ENCODE results near the gene SDCCAG8. TPM values are rescaled to one million over a fixed set of nuclear protein-coding genes. Genes with fewer than 3 reads are reported as not detected.
A peak's percentile ranks its signal among the peaks of the same experiment; 100 is the strongest.

SDCCAG8 gene
- total and polyA plus RNA-seq, 2 donors: 35.6 to 44.2 TPM

- H3K27ac ChIP-seq (ENCODE audit: low read depth in 1 of 2, low read length in 1 of 2): no peak overlapping the region
- DNase-seq (ENCODE audit: low read depth in 6 of 9, low spot score in 9 of 9): no peak
- H3K27me3 ChIP-seq (ENCODE audit: control insufficient read depth in 2 of 2, insufficient read depth in 1 of 2, low read length in 1 of 2): no peaks in the 10 kb centered on the region
- H3K4me3 ChIP-seq (ENCODE audit: low read length in 2 of 2): no peak overlapping the region
- H3K4me1 ChIP-seq (ENCODE audit: control insufficient read depth in 2 of 2, insufficient read depth in 2 of 2, low read length in 2 of 2): peaks cover 7 to 17% of the 10 kb centered on the region in 2 donors
- peaks cover 6 to 10% of the 10 kb centered on the region in 2 donors for H3K36me3 ChIP-seq (ENCODE audit: control insufficient read depth in 2 of 2, insufficient read depth in 2 of 2, low read length in 1 of 2)
- peaks cover 0 to 3% of the 10 kb centered on the region in 2 donors for H3K9me3 ChIP-seq (ENCODE audit: control insufficient read depth in 2 of 2, insufficient read depth in 1 of 2, low read length in 1 of 2)
- WGBS: 89% methylated on average over 7 of the region's 7 CpGs
Observed at GRCh38 chr1:243513726-243514491, 258.1 kb downstream of the SDCCAG8 start.

DNA sequence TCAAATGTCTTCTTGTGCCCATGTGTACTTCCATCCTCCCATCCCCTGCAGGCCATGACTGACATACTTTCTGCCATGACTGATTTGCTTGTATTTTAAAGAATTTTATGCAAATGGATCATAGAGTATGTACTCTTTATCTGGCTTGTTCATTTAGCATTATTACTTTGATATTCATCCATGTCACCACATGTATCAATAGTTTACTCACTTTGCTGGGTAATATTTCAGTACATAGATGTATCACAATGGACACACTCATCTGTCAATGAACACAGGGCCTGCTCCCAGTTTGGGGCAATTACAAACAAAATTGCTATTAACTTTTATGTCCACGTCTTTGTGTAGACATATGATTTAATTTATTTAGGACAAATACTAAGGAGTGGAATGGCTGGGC, 259.1 kb downstream of the SDCCAG8 start:
- WGBS: 96% methylated on average over 1 of the region's 1 CpG
- H3K4me1 ChIP-seq (ENCODE audit: control insufficient read depth in 2 of 2, insufficient read depth in 2 of 2, low read length in 2 of 2): peaks cover 2 to 8% of the 10 kb centered on the region in 2 donors

DNA sequence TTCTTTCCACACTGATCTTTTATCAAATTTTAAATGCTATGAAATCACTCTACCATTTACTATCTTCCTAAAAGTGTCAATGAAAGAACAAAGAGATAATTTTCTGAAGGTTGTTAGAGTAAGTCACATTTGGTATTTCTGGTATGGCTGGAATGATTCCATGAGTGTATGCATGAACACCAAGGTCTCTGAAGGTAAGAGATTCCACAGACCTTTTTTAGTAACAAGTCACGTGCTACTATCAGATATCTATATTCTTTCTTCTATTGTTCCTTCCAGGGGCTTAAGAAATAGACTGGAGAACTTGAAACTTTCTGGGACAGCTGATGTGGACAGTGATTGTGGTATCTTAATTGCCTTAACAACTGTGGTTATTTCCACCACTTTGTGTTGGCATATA, 265.0 kb downstream of the SDCCAG8 start:
- H3K4me3 ChIP-seq (ENCODE audit: low read length in 2 of 2): no peak overlapping the region
- WGBS: 90% methylated on average over 1 of the region's 1 CpG
- H3K36me3 ChIP-seq (ENCODE audit: control insufficient read depth in 2 of 2, insufficient read depth in 2 of 2, low read length in 1 of 2): no peaks in the 10 kb centered on the region
- H3K27ac ChIP-seq (ENCODE audit: low read depth in 1 of 2, low read length in 1 of 2): no peak overlapping the region
- peaks cover 2 to 11% of the 10 kb centered on the region in 2 donors for H3K4me1 ChIP-seq (ENCODE audit: control insufficient read depth in 2 of 2, insufficient read depth in 2 of 2, low read length in 2 of 2)
- H3K9me3 ChIP-seq (ENCODE audit: control insufficient read depth in 2 of 2, insufficient read depth in 1 of 2, low read length in 1 of 2): peaks cover 0 to 3% of the 10 kb centered on the region in 2 donors
- DNase-seq (ENCODE audit: low read depth in 6 of 9, low spot score in 9 of 9): no peak
- H3K27me3 ChIP-seq (ENCODE audit: control insufficient read depth in 2 of 2, insufficient read depth in 1 of 2, low read length in 1 of 2): no peaks in the 10 kb centered on the region

More for the DNA sequence above, 259.1 kb downstream of the SDCCAG8 start:
- H3K27me3 ChIP-seq (ENCODE audit: control insufficient read depth in 2 of 2, insufficient read depth in 1 of 2, low read length in 1 of 2): no peaks in the 10 kb centered on the region
- peaks cover 6 to 10% of the 10 kb centered on the region in 2 donors for H3K36me3 ChIP-seq (ENCODE audit: control insufficient read depth in 2 of 2, insufficient read depth in 2 of 2, low read length in 1 of 2)
- no peak for DNase-seq (ENCODE audit: low read depth in 6 of 9, low spot score in 9 of 9)
- H3K4me3 ChIP-seq (ENCODE audit: low read length in 2 of 2): no peak overlapping the region
- H3K27ac ChIP-seq (ENCODE audit: low read depth in 1 of 2, low read length in 1 of 2): no peak overlapping the region
- peaks cover 0 to 3% of the 10 kb centered on the region in 2 donors for H3K9me3 ChIP-seq (ENCODE audit: control insufficient read depth in 2 of 2, insufficient read depth in 1 of 2, low read length in 1 of 2)

GRCh38 chr1:243523766-243524165, 267.9 kb downstream of the SDCCAG8 start:
- Histone ChIP-seq H3K4me1 (ENCODE audit: control insufficient read depth in 2 of 2, insufficient read depth in 2 of 2, low read length in 2 of 2) (peaks cover 2 to 11% of the 10 kb centered on the region in 2 donors), H3K36me3 (ENCODE audit: control insufficient read depth in 2 of 2, insufficient read depth in 2 of 2, low read length in 1 of 2) (peaks cover 0 to 4% of the 10 kb centered on the region in 2 donors), H3K27me3 (ENCODE audit: control insufficient read depth in 2 of 2, insufficient read depth in 1 of 2, low read length in 1 of 2) (no peaks in the 10 kb centered on the region), H3K27ac (ENCODE audit: low read depth in 1 of 2, low read length in 1 of 2) (no peak overlapping the region), H3K9me3 (ENCODE audit: control insufficient read depth in 2 of 2, insufficient read depth in 1 of 2, low read length in 1 of 2) (no peaks in the 10 kb centered on the region), H3K4me3 (ENCODE audit: low read length in 2 of 2) (no peak overlapping the region)
- no peak for DNase-seq (ENCODE audit: low read depth in 6 of 9, low spot score in 9 of 9)
- WGBS: 91% methylated on average over 5 of the region's 5 CpGs

- no peaks in the 10 kb centered on the region for H3K9me3 ChIP-seq (ENCODE audit: control insufficient read depth in 2 of 2, insufficient read depth in 1 of 2, low read length in 1 of 2)
- H3K4me1 ChIP-seq (ENCODE audit: control insufficient read depth in 2 of 2, insufficient read depth in 2 of 2, low read length in 2 of 2): peaks cover 2 to 11% of the 10 kb centered on the region in 2 donors
- peak in 1 of 9 donors; percentile 13 for DNase-seq (ENCODE audit: low read depth in 6 of 9, low spot score in 9 of 9)
- H3K27me3 ChIP-seq (ENCODE audit: control insufficient read depth in 2 of 2, insufficient read depth in 1 of 2, low read length in 1 of 2): no peaks in the 10 kb centered on the region
- H3K27ac ChIP-seq (ENCODE audit: low read depth in 1 of 2, low read length in 1 of 2): peak overlapping the region in 1 of 2 donors; percentile 4
- H3K36me3 ChIP-seq (ENCODE audit: control insufficient read depth in 2 of 2, insufficient read depth in 2 of 2, low read length in 1 of 2): peaks cover 0 to 4% of the 10 kb centered on the region in 2 donors
- 78% methylated on average over 2 of the region's 2 CpGs for WGBS
- no peak overlapping the region for H3K4me3 ChIP-seq (ENCODE audit: low read length in 2 of 2)
Observed at GRCh38 chr1:243525085-243525487, 269.2 kb downstream of the SDCCAG8 start.

DNA sequence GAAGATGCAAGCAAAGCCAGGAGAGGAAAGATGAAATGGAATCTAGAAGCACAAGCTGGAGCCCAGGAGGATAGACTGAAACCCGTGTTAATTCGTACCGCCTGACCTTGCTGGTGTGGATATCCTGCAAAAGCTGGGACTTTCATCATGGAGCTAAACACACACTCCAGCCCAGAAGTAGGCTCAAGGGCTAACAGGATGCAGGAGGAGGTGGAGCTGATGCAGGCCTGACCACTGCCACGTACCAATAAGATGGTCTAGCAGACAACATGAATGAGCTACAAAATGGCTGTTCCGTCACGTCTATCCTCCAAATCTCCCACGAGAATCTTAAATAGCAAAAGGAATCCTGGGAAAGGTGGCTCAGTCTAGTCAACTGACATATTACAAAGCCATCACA, 270.3 kb downstream of the SDCCAG8 start:
- no peaks in the 10 kb centered on the region for H3K27me3 ChIP-seq (ENCODE audit: control insufficient read depth in 2 of 2, insufficient read depth in 1 of 2, low read length in 1 of 2)
- H3K27ac ChIP-seq (ENCODE audit: low read depth in 1 of 2, low read length in 1 of 2): peak overlapping the region in 1 of 2 donors; percentile 20
- H3K9me3 ChIP-seq (ENCODE audit: control insufficient read depth in 2 of 2, insufficient read depth in 1 of 2, low read length in 1 of 2): no peaks in the 10 kb centered on the region
- H3K4me3 ChIP-seq (ENCODE audit: low read length in 2 of 2): no peak overlapping the region
- H3K4me1 ChIP-seq (ENCODE audit: control insufficient read depth in 2 of 2, insufficient read depth in 2 of 2, low read length in 2 of 2): peaks cover 2 to 11% of the 10 kb centered on the region in 2 donors
- no peak for DNase-seq (ENCODE audit: low read depth in 6 of 9, low spot score in 9 of 9)
- 98% methylated on average over 7 of the region's 7 CpGs for WGBS
- H3K36me3 ChIP-seq (ENCODE audit: control insufficient read depth in 2 of 2, insufficient read depth in 2 of 2, low read length in 1 of 2): peaks cover 0 to 4% of the 10 kb centered on the region in 2 donors

GRCh38 chr1:243528459-243529121, 272.7 kb downstream of the SDCCAG8 start:
- peaks cover 2 to 9% of the 10 kb centered on the region in 2 donors for H3K4me1 ChIP-seq (ENCODE audit: control insufficient read depth in 2 of 2, insufficient read depth in 2 of 2, low read length in 2 of 2)
- no peaks in the 10 kb centered on the region for H3K9me3 ChIP-seq (ENCODE audit: control insufficient read depth in 2 of 2, insufficient read depth in 1 of 2, low read length in 1 of 2)
- H3K36me3 ChIP-seq (ENCODE audit: control insufficient read depth in 2 of 2, insufficient read depth in 2 of 2, low read length in 1 of 2): peaks cover 0 to 4% of the 10 kb centered on the region in 2 donors
- WGBS: 98% methylated on average over 2 of the region's 2 CpGs
- no peaks in the 10 kb centered on the region for H3K27me3 ChIP-seq (ENCODE audit: control insufficient read depth in 2 of 2, insufficient read depth in 1 of 2, low read length in 1 of 2)
- no peak overlapping the region for H3K27ac ChIP-seq (ENCODE audit: low read depth in 1 of 2, low read length in 1 of 2)
- no peak overlapping the region for H3K4me3 ChIP-seq (ENCODE audit: low read length in 2 of 2)
- no peak for DNase-seq (ENCODE audit: low read depth in 6 of 9, low spot score in 9 of 9)

DNA sequence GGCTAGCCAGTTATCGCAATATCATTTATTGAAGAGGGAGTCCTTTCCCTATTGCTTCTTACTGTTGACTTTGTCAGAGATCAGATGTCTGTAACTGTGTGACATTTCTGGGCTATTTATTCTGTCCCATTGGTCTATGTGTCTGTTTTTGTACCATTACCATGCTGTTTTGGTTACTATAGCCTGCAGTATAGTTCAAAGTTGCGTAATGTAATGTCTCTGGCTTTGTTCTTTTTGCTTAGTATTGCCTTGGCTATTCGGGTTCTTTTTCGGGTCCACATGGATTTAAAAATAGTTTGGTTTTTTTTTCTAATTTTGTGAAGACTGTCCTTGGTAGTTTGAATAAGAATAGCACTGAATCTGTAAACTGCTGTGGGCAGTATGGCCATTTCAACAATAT, 273.7 kb downstream of the SDCCAG8 start:
- DNase-seq (ENCODE audit: low read depth in 6 of 9, low spot score in 9 of 9): no peak
- 86% methylated on average over 4 of the region's 4 CpGs for WGBS

GRCh38 chr1:243535014-243535413, 279.2 kb downstream of the SDCCAG8 start:
- no peak overlapping the region for H3K4me3 ChIP-seq (ENCODE audit: low read length in 2 of 2)
- H3K27ac ChIP-seq (ENCODE audit: low read depth in 1 of 2, low read length in 1 of 2): no peak overlapping the region
- H3K9me3 ChIP-seq (ENCODE audit: control insufficient read depth in 2 of 2, insufficient read depth in 1 of 2, low read length in 1 of 2): no peaks in the 10 kb centered on the region
- no peak for DNase-seq (ENCODE audit: low read depth in 6 of 9, low spot score in 9 of 9)
- H3K4me1 ChIP-seq (ENCODE audit: control insufficient read depth in 2 of 2, insufficient read depth in 2 of 2, low read length in 2 of 2): no peaks in the 10 kb centered on the region
- H3K27me3 ChIP-seq (ENCODE audit: control insufficient read depth in 2 of 2, insufficient read depth in 1 of 2, low read length in 1 of 2): no peaks in the 10 kb centered on the region
- H3K36me3 ChIP-seq (ENCODE audit: control insufficient read depth in 2 of 2, insufficient read depth in 2 of 2, low read length in 1 of 2): no peaks in the 10 kb centered on the region
- 98% methylated on average over 1 of the region's 1 CpG for WGBS

More for the DNA sequence above, 273.7 kb downstream of the SDCCAG8 start:
- Histone ChIP-seq H3K4me1 (ENCODE audit: control insufficient read depth in 2 of 2, insufficient read depth in 2 of 2, low read length in 2 of 2) (peaks cover 0 to 6% of the 10 kb centered on the region in 2 donors), H3K4me3 (ENCODE audit: low read length in 2 of 2) (no peak overlapping the region), H3K27ac (ENCODE audit: low read depth in 1 of 2, low read length in 1 of 2) (no peak overlapping the region), H3K27me3 (ENCODE audit: control insufficient read depth in 2 of 2, insufficient read depth in 1 of 2, low read length in 1 of 2) (no peaks in the 10 kb centered on the region), H3K9me3 (ENCODE audit: control insufficient read depth in 2 of 2, insufficient read depth in 1 of 2, low read length in 1 of 2) (no peaks in the 10 kb centered on the region), H3K36me3 (ENCODE audit: control insufficient read depth in 2 of 2, insufficient read depth in 2 of 2, low read length in 1 of 2) (peaks cover 0 to 4% of the 10 kb centered on the region in 2 donors)
